ENCODE data around the gene CHN2. TPM values are rescaled to one million over a fixed set of nuclear protein-coding genes. Genes with fewer than 3 reads are reported as not detected.

Gene CHN2
- total RNA-seq, 6 experiments from 2014 or later: not detected

DNA sequence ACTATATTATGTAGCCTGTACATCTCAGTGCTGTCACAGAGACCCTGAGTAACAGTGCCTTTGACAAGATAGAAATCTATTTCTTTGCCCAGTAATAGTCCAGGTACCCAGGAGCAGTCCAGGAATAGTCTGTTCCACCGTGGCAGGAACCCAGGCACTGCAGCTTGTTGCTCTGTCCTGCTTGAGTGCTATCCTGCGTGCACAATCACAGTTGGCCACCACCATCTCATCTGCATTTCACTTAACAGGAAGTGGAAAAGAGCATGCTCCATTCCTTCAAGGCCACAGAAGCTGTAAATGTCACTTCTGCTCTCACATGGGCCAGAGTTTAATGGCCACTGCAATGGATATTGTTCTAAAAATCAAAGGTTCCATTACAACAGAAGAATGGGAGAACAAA lies 307.6 kb downstream of the CHN2 start:
- Mint-ChIP-seq H3K36me3 (ENCODE audit: low read depth) (no peaks in the 10 kb centered on the region), H3K9me3 (no peaks in the 10 kb centered on the region), H3K4me3 (no peak overlapping the region), H3K27ac (no peak overlapping the region), H3K4me1 (ENCODE audit: low read depth) (peaks cover 14% of the 10 kb centered on the region), H3K27me3 (ENCODE audit: insufficient read depth) (no peaks in the 10 kb centered on the region; the same call in 1 of the 2 replicates)
- TF ChIP-seq, protein P1, sequence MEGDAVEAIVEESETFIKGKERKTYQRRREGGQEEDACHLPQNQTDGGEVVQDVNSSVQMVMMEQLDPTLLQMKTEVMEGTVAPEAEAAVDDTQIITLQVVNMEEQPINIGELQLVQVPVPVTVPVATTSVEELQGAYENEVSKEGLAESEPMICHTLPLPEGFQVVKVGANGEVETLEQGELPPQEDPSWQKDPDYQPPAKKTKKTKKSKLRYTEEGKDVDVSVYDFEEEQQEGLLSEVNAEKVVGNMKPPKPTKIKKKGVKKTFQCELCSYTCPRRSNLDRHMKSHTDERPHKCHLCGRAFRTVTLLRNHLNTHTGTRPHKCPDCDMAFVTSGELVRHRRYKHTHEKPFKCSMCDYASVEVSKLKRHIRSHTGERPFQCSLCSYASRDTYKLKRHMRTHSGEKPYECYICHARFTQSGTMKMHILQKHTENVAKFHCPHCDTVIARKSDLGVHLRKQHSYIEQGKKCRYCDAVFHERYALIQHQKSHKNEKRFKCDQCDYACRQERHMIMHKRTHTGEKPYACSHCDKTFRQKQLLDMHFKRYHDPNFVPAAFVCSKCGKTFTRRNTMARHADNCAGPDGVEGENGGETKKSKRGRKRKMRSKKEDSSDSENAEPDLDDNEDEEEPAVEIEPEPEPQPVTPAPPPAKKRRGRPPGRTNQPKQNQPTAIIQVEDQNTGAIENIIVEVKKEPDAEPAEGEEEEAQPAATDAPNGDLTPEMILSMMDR (IDR thresholded peaks at IDR 0.05): no peak
- no peak for DNase-seq

GRCh38 chr7:29505931-29506330 lies 311.4 kb downstream of the CHN2 start:
- H3K4me1 Mint-ChIP-seq (ENCODE audit: low read depth): peaks cover 7% of the 10 kb centered on the region
- H3K9me3 Mint-ChIP-seq: no peaks in the 10 kb centered on the region
- peaks cover 1% of the 10 kb centered on the region for H3K27me3 Mint-ChIP-seq (ENCODE audit: insufficient read depth)
- no peak overlapping the region for H3K27ac Mint-ChIP-seq
- TF ChIP-seq, protein P1 (IDR thresholded peaks at IDR 0.05): no peak
- no peak overlapping the region for H3K4me3 Mint-ChIP-seq
- H3K36me3 Mint-ChIP-seq (ENCODE audit: low read depth): no peaks in the 10 kb centered on the region
- no peak for DNase-seq

DNA sequence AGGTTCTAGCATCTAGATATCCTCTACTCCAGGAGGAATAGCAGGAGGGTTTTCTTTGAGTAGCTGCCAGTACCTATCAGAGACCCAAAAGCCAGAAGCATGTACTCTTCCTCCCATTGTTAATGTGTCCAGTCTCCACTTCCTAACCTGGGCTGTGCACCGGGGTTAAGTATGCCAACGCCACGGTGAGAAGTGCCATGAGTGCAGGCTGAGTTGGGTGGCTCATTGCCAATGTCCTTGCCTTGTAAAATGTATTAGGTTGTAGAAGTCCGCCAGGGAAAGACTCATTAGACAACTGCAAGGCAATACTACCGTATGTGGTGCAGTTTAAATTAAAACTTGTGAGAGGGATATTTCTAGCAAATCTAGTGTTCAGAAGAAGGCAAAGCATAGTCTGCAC lies 314.0 kb downstream of the CHN2 start:
- no peak overlapping the region for H3K4me3 Mint-ChIP-seq
- H3K36me3 Mint-ChIP-seq (ENCODE audit: low read depth): no peaks in the 10 kb centered on the region
- H3K4me1 Mint-ChIP-seq (ENCODE audit: low read depth): peaks cover 7% of the 10 kb centered on the region
- TF ChIP-seq, protein P1 (IDR thresholded peaks at IDR 0.05): no peak
- no peak for DNase-seq
- H3K27me3 Mint-ChIP-seq (ENCODE audit: insufficient read depth): peaks cover 5% of the 10 kb centered on the region; the same call in 1 of the 2 replicates
- H3K27ac Mint-ChIP-seq: no peak overlapping the region
- no peaks in the 10 kb centered on the region for H3K9me3 Mint-ChIP-seq

GRCh38 chr7:29510028-29510427 lies 315.5 kb downstream of the CHN2 start:
- Mint-ChIP-seq H3K4me3 (no peak overlapping the region), H3K27ac (no peak overlapping the region), H3K27me3 (ENCODE audit: insufficient read depth) (peaks cover 5% of the 10 kb centered on the region; the same call in 1 of the 2 replicates), H3K36me3 (ENCODE audit: low read depth) (no peaks in the 10 kb centered on the region), H3K9me3 (no peaks in the 10 kb centered on the region), H3K4me1 (ENCODE audit: low read depth) (peaks cover 7% of the 10 kb centered on the region)
- DNase-seq: no peak
- TF ChIP-seq, protein P1 (IDR thresholded peaks at IDR 0.05): no peak

GRCh38 chr7:29511337-29511736 lies 316.8 kb downstream of the CHN2 start:
- H3K4me3 Mint-ChIP-seq: no peak overlapping the region
- H3K36me3 Mint-ChIP-seq (ENCODE audit: low read depth): no peaks in the 10 kb centered on the region
- peaks cover 5% of the 10 kb centered on the region; the same call in 1 of the 2 replicates for H3K27me3 Mint-ChIP-seq (ENCODE audit: insufficient read depth)
- no peak overlapping the region for H3K27ac Mint-ChIP-seq
- DNase-seq: no peak
- no peaks in the 10 kb centered on the region for H3K4me1 Mint-ChIP-seq (ENCODE audit: low read depth)
- H3K9me3 Mint-ChIP-seq: no peaks in the 10 kb centered on the region
- TF ChIP-seq, protein P1 (IDR thresholded peaks at IDR 0.05): no peak

GRCh38 chr7:29511851-29512250 lies 317.3 kb downstream of the CHN2 start:
- H3K4me1 Mint-ChIP-seq (ENCODE audit: low read depth): no peaks in the 10 kb centered on the region
- TF ChIP-seq, protein P1 (IDR thresholded peaks at IDR 0.05): no peak
- no peak overlapping the region for H3K4me3 Mint-ChIP-seq
- peaks cover 7% of the 10 kb centered on the region; the same call in 1 of the 2 replicates for H3K27me3 Mint-ChIP-seq (ENCODE audit: insufficient read depth)
- no peaks in the 10 kb centered on the region for H3K9me3 Mint-ChIP-seq
- no peak for DNase-seq
- H3K27ac Mint-ChIP-seq: no peak overlapping the region
- H3K36me3 Mint-ChIP-seq (ENCODE audit: low read depth): no peaks in the 10 kb centered on the region

All from HFFc6 (cell line).